Mammary epithelial cell (primary cell): Measurements from ENCODE around the gene SOBP.

Experiments
- EZH2 ChIP-seq: IDR thresholded peaks from 2 replicates; pipeline ENCODE4 v1.6.1; 2012; ENCODE audit warnings: low read length, inconsistent platforms, borderline replicate concordance
- TF ChIP-seq, protein P1 (sequence below), 2 donors: IDR thresholded peaks in 1 of 2; conservative IDR thresholded peaks in 1 of 2; 2 replicates each; pipeline ENCODE4 v1.5.1; 2011 to 2012; ENCODE audit warnings: inconsistent platforms in 2 of 2, low read length in 2 of 2, mild to moderate bottlenecking in 2 of 2, control low read depth in 1 of 2, low read depth in 1 of 2; ENCODE audit not compliant: insufficient read depth in 1 of 2; ENCODE audit errors: extremely low read depth in 1 of 2

DNA sequence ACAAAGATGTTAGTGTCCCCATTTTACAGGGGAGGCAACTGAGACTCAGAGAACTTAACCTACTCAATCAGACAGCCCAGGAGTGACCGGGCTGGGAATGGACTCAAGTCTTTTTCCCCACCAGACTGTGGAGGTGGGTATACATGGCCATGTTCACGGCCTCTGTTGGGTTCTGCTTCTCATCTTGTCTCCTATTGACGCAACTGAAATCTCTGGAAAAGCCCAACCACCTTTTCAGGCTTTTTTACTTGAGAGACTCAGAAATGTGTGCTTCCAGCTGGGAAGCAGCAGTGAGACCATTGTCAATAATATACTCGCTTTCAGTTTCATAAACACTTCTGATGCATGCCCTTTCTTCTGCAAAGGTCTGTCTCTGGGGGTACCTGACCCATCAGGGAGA is 70.7 kb downstream of the SOBP start:
- TF ChIP-seq, protein P1, sequence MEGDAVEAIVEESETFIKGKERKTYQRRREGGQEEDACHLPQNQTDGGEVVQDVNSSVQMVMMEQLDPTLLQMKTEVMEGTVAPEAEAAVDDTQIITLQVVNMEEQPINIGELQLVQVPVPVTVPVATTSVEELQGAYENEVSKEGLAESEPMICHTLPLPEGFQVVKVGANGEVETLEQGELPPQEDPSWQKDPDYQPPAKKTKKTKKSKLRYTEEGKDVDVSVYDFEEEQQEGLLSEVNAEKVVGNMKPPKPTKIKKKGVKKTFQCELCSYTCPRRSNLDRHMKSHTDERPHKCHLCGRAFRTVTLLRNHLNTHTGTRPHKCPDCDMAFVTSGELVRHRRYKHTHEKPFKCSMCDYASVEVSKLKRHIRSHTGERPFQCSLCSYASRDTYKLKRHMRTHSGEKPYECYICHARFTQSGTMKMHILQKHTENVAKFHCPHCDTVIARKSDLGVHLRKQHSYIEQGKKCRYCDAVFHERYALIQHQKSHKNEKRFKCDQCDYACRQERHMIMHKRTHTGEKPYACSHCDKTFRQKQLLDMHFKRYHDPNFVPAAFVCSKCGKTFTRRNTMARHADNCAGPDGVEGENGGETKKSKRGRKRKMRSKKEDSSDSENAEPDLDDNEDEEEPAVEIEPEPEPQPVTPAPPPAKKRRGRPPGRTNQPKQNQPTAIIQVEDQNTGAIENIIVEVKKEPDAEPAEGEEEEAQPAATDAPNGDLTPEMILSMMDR (conservative IDR thresholded peaks at IDR 0.05 in 1 of 2, IDR thresholded peaks at IDR 0.05 in 1 of 2; ENCODE audit: extremely low read depth in 1 of 2, insufficient read depth in 1 of 2, low read depth in 1 of 2, low read length in 2 of 2) = no peak
- no peak for TF ChIP-seq EZH2
